ENCODE measurements around the gene GDAP1L1.

GRCh38 chr20:44224637-44225036, 22.5 kb upstream of the GDAP1L1 start:
- TF ChIP-seq POLR2A (IDR thresholded peaks at IDR 0.05; ENCODE audit: low read depth), result no peak
- TF ChIP-seq CTCF (IDR thresholded peaks at IDR 0.05), result no peak
